Mesodermal cell (in vitro differentiated cells): ENCODE data around the gene LHFPL3.
"Not testable (repeated sequence)": the region's sequence is repeated elsewhere in the genome, so short reads cannot be mapped to it uniquely, and the experiment has no call there.

ENCODE experiments used
- H3K27ac ChIP-seq: 2 replicates; pipeline ENCODE4 v1.7.0; 2013; ENCODE audit warnings: mild to moderate bottlenecking, low read depth, low read length, moderate library complexity; ENCODE audit not compliant: severe bottlenecking
- H3K36me3 ChIP-seq: 2 replicates; pipeline ENCODE4 v1.7.1; 2013; ENCODE audit warnings: mild to moderate bottlenecking, low read length, moderate library complexity; ENCODE audit not compliant: control insufficient read depth, insufficient read depth
- H3K4me1 ChIP-seq: one replicate; pipeline ENCODE4 v1.7.1; 2013; ENCODE audit warnings: mild to moderate bottlenecking, low read length; ENCODE audit not compliant: insufficient read depth, control insufficient read depth, poor library complexity, severe bottlenecking
- H3K4me3 ChIP-seq: 2 replicates; pipeline ENCODE4 v1.7.0; 2013; ENCODE audit warnings: low read length, control low read depth, mild to moderate bottlenecking; ENCODE audit not compliant: insufficient read depth, poor library complexity, severe bottlenecking; ENCODE audit errors: extremely low read depth
- H3K9me3 ChIP-seq: 2 replicates; pipeline ENCODE4 v1.7.1; 2013; ENCODE audit warnings: mild to moderate bottlenecking, low read length, moderate library complexity; ENCODE audit not compliant: control insufficient read depth
- WGBS, 2 experiments: methylation state at CpG; one replicate each; pipeline ENCODE4 v1.1.5; 2013; ENCODE audit warnings: missing lambda C conversion rate in 2 of 2; ENCODE audit not compliant: insufficient coverage in 2 of 2; 5-methylcytosine and 5-hydroxymethylcytosine counted together

The LHFPL3 gene

GRCh38 chr7:104534149-104534548, 205.7 kb downstream of the LHFPL3 start:
- Histone ChIP-seq H3K4me3 (no peak overlapping the region), H3K27ac (no peak overlapping the region), H3K4me1 (no peaks in the 10 kb centered on the region), H3K36me3 (no peaks in the 10 kb centered on the region), H3K9me3 (no peaks in the 10 kb centered on the region)
- WGBS, 2 experiments, result 55 to 71% methylated on average over 2 to 3 of the region's 4 CpGs

GRCh38 chr7:104535841-104536240, 207.4 kb downstream of the LHFPL3 start:
- Histone ChIP-seq H3K27ac (no peak overlapping the region), H3K9me3 (no peaks in the 10 kb centered on the region), H3K36me3 (no peaks in the 10 kb centered on the region), H3K4me3 (no peak overlapping the region), H3K4me1 (no peaks in the 10 kb centered on the region)
- 83 to 86% methylated on average over 4 of the region's 6 CpGs for WGBS, 2 experiments

GRCh38 chr7:104536956-104537355, 208.6 kb downstream of the LHFPL3 start:
- 60% methylated on average over 1 of the region's 1 CpG; no CpG with 5 or more reads in 1 of the 2 experiments for WGBS, 2 experiments
- H3K4me1 ChIP-seq, result no peaks in the 10 kb centered on the region
- H3K9me3 ChIP-seq, result no peaks in the 10 kb centered on the region
- H3K36me3 ChIP-seq, result no peaks in the 10 kb centered on the region
- no peak overlapping the region for H3K4me3 ChIP-seq
- H3K27ac ChIP-seq, result no peak overlapping the region

- no peak overlapping the region for H3K4me3 ChIP-seq
- 65 to 82% methylated on average over 3 to 4 of the region's 4 CpGs for WGBS, 2 experiments
- H3K4me1 ChIP-seq, result no peaks in the 10 kb centered on the region
- H3K36me3 ChIP-seq, result no peaks in the 10 kb centered on the region
- no peak overlapping the region for H3K27ac ChIP-seq
- no peaks in the 10 kb centered on the region for H3K9me3 ChIP-seq
Measured at GRCh38 chr7:104538152-104538551, 209.7 kb downstream of the LHFPL3 start.

- Histone ChIP-seq H3K4me1 (no peaks in the 10 kb centered on the region), H3K4me3 (no peak overlapping the region), H3K9me3 (no peaks in the 10 kb centered on the region), H3K27ac (no peak overlapping the region), H3K36me3 (no peaks in the 10 kb centered on the region)
- WGBS, 2 experiments, result 67 to 70% methylated on average over 4 of the region's 4 CpGs
Measured at GRCh38 chr7:104541897-104542296, 213.5 kb downstream of the LHFPL3 start.

- H3K9me3 ChIP-seq, result no peaks in the 10 kb centered on the region
- no peaks in the 10 kb centered on the region for H3K4me1 ChIP-seq
- H3K36me3 ChIP-seq, result no peaks in the 10 kb centered on the region
- H3K27ac ChIP-seq, result no peak overlapping the region
- H3K4me3 ChIP-seq, result no peak overlapping the region
- WGBS, 2 experiments, result 50% methylated on average over 1 of the region's 2 CpGs; no CpG with 5 or more reads in 1 of the 2 experiments
Measured at GRCh38 chr7:104548861-104549260, 220.5 kb downstream of the LHFPL3 start.

- no peaks in the 10 kb centered on the region for H3K9me3 ChIP-seq
- H3K4me3 ChIP-seq, result no peak overlapping the region
- H3K36me3 ChIP-seq, result no peaks in the 10 kb centered on the region
- no peaks in the 10 kb centered on the region for H3K4me1 ChIP-seq
- WGBS, 2 experiments, result 67 to 83% methylated on average over 1 of the region's 3 CpGs
- H3K27ac ChIP-seq, result no peak overlapping the region
Measured at GRCh38 chr7:104550362-104550761, 222.0 kb downstream of the LHFPL3 start.

- H3K4me3 ChIP-seq, result no peak overlapping the region
- WGBS, 2 experiments, result 40% methylated on average over 1 of the region's 1 CpG; no CpG with 5 or more reads in 1 of the 2 experiments
- H3K9me3 ChIP-seq, result no peaks in the 10 kb centered on the region
- H3K27ac ChIP-seq, result no peak overlapping the region
- H3K36me3 ChIP-seq, result no peaks in the 10 kb centered on the region
- H3K4me1 ChIP-seq, result no peaks in the 10 kb centered on the region
Measured at GRCh38 chr7:104551226-104551625, 222.8 kb downstream of the LHFPL3 start.

- Histone ChIP-seq H3K27ac (no peak overlapping the region), H3K4me3 (no peak overlapping the region), H3K36me3 (no peaks in the 10 kb centered on the region), H3K4me1 (no peaks in the 10 kb centered on the region), H3K9me3 (no peaks in the 10 kb centered on the region)
- WGBS, 2 experiments, result 0 to 10% methylated on average over 1 to 3 of the region's 4 CpGs
Measured at GRCh38 chr7:104552102-104552501, 223.7 kb downstream of the LHFPL3 start.

- Histone ChIP-seq H3K4me1 (no peaks in the 10 kb centered on the region), H3K27ac (no peak overlapping the region), H3K4me3 (no peak overlapping the region), H3K36me3 (no peaks in the 10 kb centered on the region), H3K9me3 (no peaks in the 10 kb centered on the region)
Measured at GRCh38 chr7:104553074-104553473, 224.7 kb downstream of the LHFPL3 start.

GRCh38 chr7:104563350-104563901, 235.0 kb downstream of the LHFPL3 start:
- H3K9me3 ChIP-seq, H3K4me3 ChIP-seq, H3K4me1 ChIP-seq, H3K27ac ChIP-seq, H3K36me3 ChIP-seq: not testable (repeated sequence)
- 88 to 95% methylated on average over 10 to 11 of the region's 22 CpGs for WGBS, 2 experiments
